IMR-90 (cell line): ENCODE data around the gene JAKMIP1. TPM values are rescaled to one million over a fixed set of nuclear protein-coding genes. Genes with fewer than 3 reads are reported as not detected.

Experiments used
- ATAC-seq: fragments of 200-7000 bp; cut with Tn5 transposase; 2 replicates; pipeline ENCODE4 v1.9.1; 2020; ENCODE audit warnings: low read depth, mild to moderate bottlenecking, moderate library complexity
- BruUV-seq: library from RNA; stranded (reverse); fragments of 400-500 nt; replicated peaks from 2 replicates; lab custom pipeline; 2021; lab: Mats Ljungman, UMichigan
- CTCF ChIA-PET: fragments of 300-600 bp; formaldehyde crosslinking; extraction: SDS; loops from one replicate; lab custom pipeline; 2021; ENCODE audit warnings: antibody characterized with exemption; lab: Yijun Ruan, JAX
- POLR2A ChIA-PET: fragments of 300-600 bp; sonication (Branson Sonifier 250); formaldehyde crosslinking; loops from one replicate; lab custom pipeline; 2022; ENCODE audit warnings: antibody characterized with exemption; ENCODE audit not compliant: unreplicated experiment; lab: Charles Lee
- DNase-seq: peaks from one replicate; pipeline ENCODE4 v3.0.0; 2013
- H2AFZ ChIP-seq: replicated peaks from 2 replicates; pipeline ENCODE3; 2013; ENCODE audit warnings: low read length, mild to moderate bottlenecking; ENCODE audit not compliant: poor library complexity
- H2AK5ac ChIP-seq: 2 replicates; pipeline ENCODE4 v1.6.1; 2013; ENCODE audit warnings: low read depth, low read length, inconsistent platforms
- H2AK9ac ChIP-seq: replicated peaks from 2 replicates; pipeline ENCODE3; 2013; ENCODE audit warnings: mild to moderate bottlenecking, low read depth, low read length, moderate library complexity; ENCODE audit not compliant: poor library complexity
- H2BK120ac ChIP-seq: 2 replicates; pipeline ENCODE4 v1.6.1; 2013; ENCODE audit warnings: low read depth, low read length, inconsistent platforms
- H2BK15ac ChIP-seq: 3 replicates; pipeline ENCODE4 v1.6.1; 2013; ENCODE audit warnings: low read depth, low read length, inconsistent platforms
- H2BK20ac ChIP-seq: 2 replicates; pipeline ENCODE4 v1.6.1; 2013; ENCODE audit warnings: low read depth, mild to moderate bottlenecking, inconsistent platforms, low read length, moderate library complexity
- H2BK5ac ChIP-seq: 2 replicates; pipeline ENCODE4 v1.6.1; 2013; ENCODE audit warnings: mild to moderate bottlenecking, low read depth, low read length, inconsistent platforms; ENCODE audit not compliant: poor library complexity, severe bottlenecking
- H3K14ac ChIP-seq: replicated peaks from 2 replicates; pipeline ENCODE4 v1.6.1; 2013; ENCODE audit warnings: low read depth, low read length, inconsistent platforms
- H3K18ac ChIP-seq: 2 replicates; pipeline ENCODE4 v1.6.1; 2013; ENCODE audit warnings: low read depth, low read length, control low read depth
- H3K23ac ChIP-seq: 2 replicates; pipeline ENCODE4 v1.6.1; 2013; ENCODE audit warnings: low read depth, low read length, inconsistent platforms
- H3K27ac ChIP-seq: 2 replicates; pipeline ENCODE4 v1.5.1; 2013; ENCODE audit warnings: mild to moderate bottlenecking, control low read depth, low read length; ENCODE audit not compliant: insufficient read depth
- H3K27me3 ChIP-seq: 2 replicates; pipeline ENCODE4 v1.6.1; 2013; ENCODE audit warnings: low read length; ENCODE audit not compliant: control insufficient read depth, insufficient read depth
- H3K36me3 ChIP-seq: 2 replicates; pipeline ENCODE4 v1.6.1; 2013; ENCODE audit warnings: low read length, mixed read lengths; ENCODE audit not compliant: control insufficient read depth, insufficient read depth
- H3K4ac ChIP-seq: 2 replicates; pipeline ENCODE4 v1.6.1; 2013; ENCODE audit warnings: low read depth, low read length, inconsistent platforms
- H3K4me1 ChIP-seq: 2 replicates; pipeline ENCODE4 v1.6.1; 2013; ENCODE audit warnings: low read length, mixed read lengths; ENCODE audit not compliant: control insufficient read depth, insufficient read depth
- H3K4me2 ChIP-seq: 2 replicates; pipeline ENCODE4 v1.6.1; 2013; ENCODE audit warnings: low read depth, mild to moderate bottlenecking, control low read depth, low read length, moderate library complexity
- H3K4me3 ChIP-seq: 2 replicates; pipeline ENCODE4 v1.5.1; 2013; ENCODE audit warnings: low read depth, mild to moderate bottlenecking, control low read depth, low read length, moderate library complexity; ENCODE audit not compliant: insufficient read depth
- H3K56ac ChIP-seq: 2 replicates; pipeline ENCODE4 v1.6.1; 2013; ENCODE audit warnings: low read length, inconsistent platforms; ENCODE audit not compliant: insufficient read depth; ENCODE audit errors: extremely low read depth
- H3K79me1 ChIP-seq, 2 experiments: 2 replicates each; pipeline ENCODE4 v1.6.1; 2013; ENCODE audit warnings: low read length in 2 of 2, inconsistent platforms in 1 of 2, low read depth in 1 of 2
- H3K9ac ChIP-seq: 2 replicates; pipeline ENCODE4 v1.6.1; 2013; ENCODE audit warnings: low read depth, low read length, control low read depth
- H3K9me1 ChIP-seq: 2 replicates; pipeline ENCODE4 v1.6.1; 2013; ENCODE audit warnings: low read length, inconsistent platforms; ENCODE audit not compliant: insufficient read depth
- H3K9me3 ChIP-seq: 2 replicates; pipeline ENCODE4 v1.6.1; 2013; ENCODE audit warnings: low read length; ENCODE audit not compliant: control insufficient read depth, insufficient read depth
- H4K20me1 ChIP-seq: 2 replicates; pipeline ENCODE4 v1.6.1; 2013; ENCODE audit warnings: low read length, inconsistent platforms; ENCODE audit not compliant: insufficient read depth
- H4K5ac ChIP-seq: 2 replicates; pipeline ENCODE4 v1.6.1; 2013; ENCODE audit warnings: mild to moderate bottlenecking, low read depth, low read length, control low read depth
- H4K8ac ChIP-seq, 2 experiments: 2 replicates each; pipeline ENCODE4 v1.6.1; 2013; ENCODE audit warnings: low read depth in 2 of 2, low read length in 2 of 2, control low read depth in 1 of 2, inconsistent platforms in 1 of 2
- H4K91ac ChIP-seq: 2 replicates; pipeline ENCODE4 v1.6.1; 2013; ENCODE audit warnings: low read depth, low read length, inconsistent platforms; ENCODE audit not compliant: insufficient read depth
- CEBPB ChIP-seq: IDR thresholded peaks from 2 replicates; pipeline ENCODE4 v1.6.1; 2012; ENCODE audit warnings: low read depth, low read length, improper control_type of control experiment
- ELK1 ChIP-seq: fragments of 150-350 bp; IDR thresholded peaks from 2 replicates; pipeline ENCODE4 v1.6.1; 2016; ENCODE audit warnings: low read depth, mild to moderate bottlenecking, low read length, moderate library complexity, borderline replicate concordance
- MAZ ChIP-seq: IDR thresholded peaks from 2 replicates; pipeline ENCODE4 v1.6.1; 2012; ENCODE audit warnings: low read depth, mild to moderate bottlenecking, low read length, improper control_type of control experiment, moderate library complexity, borderline replicate concordance
- WGBS, 2 experiments: methylation state at CpG; one replicate each; pipeline versions ENCODE4 v1.1.5 to v1.1.7; 2013; ENCODE audit warnings: missing lambda C conversion rate in 2 of 2; ENCODE audit not compliant: insufficient read length in 1 of 2; ENCODE audit errors: extremely low coverage in 2 of 2; 5-methylcytosine and 5-hydroxymethylcytosine counted together
- dilution Hi-C: fragments of 300-500 bp; cut with HindIII; formaldehyde crosslinking; loops from one replicate; pipeline ENCODE4 v1.14.3; 2018; ENCODE audit warnings: low sequenced_read_pairs; ENCODE audit not compliant: unreplicated experiment
- in situ Hi-C: fragments of 300-500 bp; cut with MboI; formaldehyde crosslinking; loops from 3 replicates; pipeline ENCODE4 v1.14.3; 2019; ENCODE audit warnings: low sequenced_read_pairs, inconsistent platforms, mixed read lengths
- intact Hi-C: fragments of 100-400 bp; cut with micrococcal nuclease; formaldehyde crosslinking; loops from 2 replicates; pipeline ENCODE4 v1.10.0; 2022
- polyA plus RNA-seq, 3 experiments: library from polyadenylated mRNA; depleted of rRNA; stranded (reverse); fragments of >200 nt; gene quantifications; 2 replicates each; pipeline ENCODE4 v1.2.3, GENCODE V29; 2012; ENCODE audit warnings: low replicate concordance in 1 of 3
- total RNA-seq: library from RNA; depleted of rRNA; stranded (reverse); fragments of >200 nt; gene quantifications from 2 replicates; pipeline ENCODE4 v1.2.3, GENCODE V29; 2012

The JAKMIP1 gene
- total and polyA plus RNA-seq, 2 of the 4 experiments (the other 2 are of a cell fraction) = not detected

- no peak overlapping the region for H3K4ac ChIP-seq
These were observed 114.4 kb downstream of the JAKMIP1 start for GRCh38 chr4:6085691-6086628.

More at GRCh38 chr4:6085691-6086628, 114.4 kb downstream of the JAKMIP1 start:
- intact Hi-C loops (no loop called here), dilution Hi-C loops (no loop called here), in situ Hi-C loops (no loop called here)
- ChIA-PET POLR2A (no interaction called here), CTCF (no interaction called here)
- no peak overlapping the region for H3K9ac ChIP-seq
- no peaks in the 10 kb centered on the region for H3K4me1 ChIP-seq
- no peaks in the 10 kb centered on the region for H4K20me1 ChIP-seq
- no peak overlapping the region for H2AFZ ChIP-seq
- DNase-seq (no peak), ATAC-seq (no peak)
- H4K5ac ChIP-seq = no peak overlapping the region
- no peak overlapping the region for H4K8ac ChIP-seq
- H3K36me3 ChIP-seq = no peaks in the 10 kb centered on the region
- H2BK20ac ChIP-seq = no peak overlapping the region
- H2BK15ac ChIP-seq = no peak overlapping the region
- H2AK9ac ChIP-seq = no peak overlapping the region
- H3K9me1 ChIP-seq = no peaks in the 10 kb centered on the region
- BruUV-seq = no TSS peak
- no peak overlapping the region for H4K91ac ChIP-seq
- no peaks in the 10 kb centered on the region for H3K27me3 ChIP-seq
- no peak for TF ChIP-seq ELK1
- TF ChIP-seq MAZ = no peak
- no peak for TF ChIP-seq CEBPB
- H2BK120ac ChIP-seq = no peak overlapping the region
- no peak overlapping the region for H3K4me3 ChIP-seq
- no peak overlapping the region for H3K27ac ChIP-seq
- H3K18ac ChIP-seq = no peak overlapping the region
- no peak overlapping the region for H3K56ac ChIP-seq
- H3K9me3 ChIP-seq = peaks cover 2% of the 10 kb centered on the region; the same call in 1 of the 2 replicates
- H2AK5ac ChIP-seq = no peak overlapping the region
- no peak overlapping the region for H3K4me2 ChIP-seq
- no peaks in the 10 kb centered on the region for H3K79me1 ChIP-seq
- no peak overlapping the region for H3K14ac ChIP-seq
- H2BK5ac ChIP-seq = no peak overlapping the region
- 48% methylated on average over 7 of the region's 18 CpGs; no CpG with 5 or more reads in 1 of the 2 experiments for WGBS, 2 experiments
- H3K23ac ChIP-seq = no peak overlapping the region
